ENCODE data around the gene LRRC38. TPM values are rescaled to one million over a fixed set of nuclear protein-coding genes. Genes with fewer than 3 reads are reported as not detected.

Gene LRRC38
- total and polyA plus RNA-seq, 2 of the 8 experiments (the other 6 are each of a cell fraction or from before 2014, with no cell fraction given) = 0.17 to 0.63 TPM

- Histone ChIP-seq H3K14ac (ENCODE audit: insufficient read length) (no peak overlapping the region), H4K20me1 (replicated peaks in 1 of 2; ENCODE audit: control insufficient read depth in 1 of 2, insufficient read depth in 2 of 2, low read length in 2 of 2) (no peaks in the 10 kb centered on the region), H3K79me2 (ENCODE audit: control insufficient read depth in 1 of 2, insufficient read depth in 2 of 2, low read length in 2 of 2) (no peaks in the 10 kb centered on the region), H2BK12ac (ENCODE audit: low read depth, low read length) (no peak overlapping the region), H3K4me1 (replicated peaks in 1 of 4; ENCODE audit: control insufficient read depth in 3 of 4, insufficient read depth in 4 of 4, low read length in 3 of 4) (no peaks in the 10 kb centered on the region), H2BK20ac (ENCODE audit: low read length) (no peak overlapping the region), H3K4me2 (ENCODE audit: insufficient read depth in 1 of 2, low read depth in 2 of 2, low read length in 2 of 2) (no peak overlapping the region), H2BK15ac (ENCODE audit: low read length) (no peak overlapping the region), H3K27me3 (replicated peaks in 1 of 4; ENCODE audit: control insufficient read depth in 3 of 4, extremely low read depth in 1 of 4, insufficient read depth in 3 of 4, low read length in 3 of 4) (no peaks in the 10 kb centered on the region), H2BK120ac (replicated peaks; ENCODE audit: low read depth, low read length) (no peak overlapping the region), H3K18ac (ENCODE audit: extremely low read depth, low read length) (no peak overlapping the region), H3K9ac (replicated peaks in 1 of 4; ENCODE audit: extremely low read depth in 1 of 4, low read depth in 3 of 4, low read length in 3 of 4) (no peak overlapping the region), H2BK5ac (ENCODE audit: low read depth, low read length) (no peak overlapping the region), H3K4me3 (ENCODE audit: extremely low read depth in 1 of 4, insufficient read depth in 2 of 4, low read depth in 3 of 4, low read length in 4 of 4) (no peak overlapping the region), H4K8ac (ENCODE audit: extremely low read depth, insufficient read depth, low read length) (no peak overlapping the region), H3K4ac (replicated peaks; ENCODE audit: insufficient read length, low read depth, low read length) (no peak overlapping the region), H3K79me1 (ENCODE audit: low read depth, low read length) (no peaks in the 10 kb centered on the region), H3K23ac (ENCODE audit: insufficient read length) (no peak overlapping the region), H4K91ac (replicated peaks; ENCODE audit: insufficient read length, low read length) (no peak overlapping the region), H3K36me3 (ENCODE audit: control insufficient read depth in 2 of 4, insufficient read depth in 4 of 4, low read length in 3 of 4) (no peaks in the 10 kb centered on the region), H3K56ac (replicated peaks; ENCODE audit: insufficient read length, low read depth, low read length) (no peak overlapping the region), H4K5ac (ENCODE audit: insufficient read length, low read depth, low read length) (no peak overlapping the region), H3K23me2 (ENCODE audit: low read depth, low read length) (no peaks in the 10 kb centered on the region), H3K9me3 (ENCODE audit: insufficient read depth in 2 of 2, low read depth in 1 of 2, low read length in 1 of 2) (peaks cover 41 to 75% of the 10 kb centered on the region in 2 experiments), H3K27ac (ENCODE audit: low read depth, low read length) (no peak overlapping the region), H2AFZ (ENCODE audit: low read length) (no peak overlapping the region), H2AK5ac (ENCODE audit: low read depth, low read length) (no peak overlapping the region)
- DNase-seq (ENCODE audit: low read depth in 1 of 2, low spot score in 2 of 2) (no peak), FAIRE-seq (no peak)
- POLR2A ChIA-PET (ENCODE audit: partially characterized antibody) = no interaction called here
- WGBS, 2 experiments (ENCODE audit: extremely low coverage in 1 of 2, insufficient coverage in 1 of 2, insufficient read length in 1 of 2, insufficient replicate concordance in 2 of 2, low coverage in 1 of 2, low lambda C conversion rate in 2 of 2, missing lambda C conversion rate in 1 of 2) = 77% methylated on average over 14 of the region's 15 CpGs; no CpG with 5 or more reads in 1 of the 2 experiments
- no peak for TF ChIP-seq SIX5 (IDR thresholded peaks at IDR 0.05; ENCODE audit: low read depth, low read length)
- no peak for TF ChIP-seq TAF7 (optimal IDR thresholded peaks at IDR 0.05; ENCODE audit: borderline replicate concordance, low read depth, low read length)
- TF ChIP-seq SUZ12 (IDR thresholded peaks at IDR 0.05; ENCODE audit: low read length) = no peak
- TF ChIP-seq ZNF274 (IDR thresholded peaks at IDR 0.05; ENCODE audit: borderline replicate concordance, extremely low read depth, low read length) = no peak
- TF ChIP-seq TAF1 (IDR thresholded peaks at IDR 0.05; ENCODE audit: low read depth, low read length) = no peak
- TF ChIP-seq YY1 (IDR thresholded peaks at IDR 0.05; ENCODE audit: low read depth, low read length) = no peak
- TF ChIP-seq POLR2AphosphoS5 (IDR thresholded peaks at IDR 0.05; ENCODE audit: low read depth, low read length) = no peak
- TF ChIP-seq CTCF (IDR thresholded peaks at IDR 0.05; ENCODE audit: control extremely low read depth in 1 of 3, insufficient read depth in 1 of 3, low read depth in 1 of 3, low read length in 3 of 3) = no peak
- TF ChIP-seq JUND (IDR thresholded peaks at IDR 0.05; ENCODE audit: low read length) = no peak
- CTCF ChIA-PET (ENCODE audit: partially characterized antibody) = no interaction called here
Measured at GRCh38 chr1:13456904-13457532, 56.8 kb downstream of the LRRC38 start.
